Activated CD4-positive, alpha-beta T cell treated with anti-CD3 and anti-CD28 coated beads, Interleukin-2, amount 50 U/mL, for 16 hours (primary cell): ENCODE data around the gene SPIRE1.

Source experiments
- DNase-seq: peaks from one replicate; pipeline ENCODE4 v3.0.0-alpha.2; 2020

Gene SPIRE1

DNA sequence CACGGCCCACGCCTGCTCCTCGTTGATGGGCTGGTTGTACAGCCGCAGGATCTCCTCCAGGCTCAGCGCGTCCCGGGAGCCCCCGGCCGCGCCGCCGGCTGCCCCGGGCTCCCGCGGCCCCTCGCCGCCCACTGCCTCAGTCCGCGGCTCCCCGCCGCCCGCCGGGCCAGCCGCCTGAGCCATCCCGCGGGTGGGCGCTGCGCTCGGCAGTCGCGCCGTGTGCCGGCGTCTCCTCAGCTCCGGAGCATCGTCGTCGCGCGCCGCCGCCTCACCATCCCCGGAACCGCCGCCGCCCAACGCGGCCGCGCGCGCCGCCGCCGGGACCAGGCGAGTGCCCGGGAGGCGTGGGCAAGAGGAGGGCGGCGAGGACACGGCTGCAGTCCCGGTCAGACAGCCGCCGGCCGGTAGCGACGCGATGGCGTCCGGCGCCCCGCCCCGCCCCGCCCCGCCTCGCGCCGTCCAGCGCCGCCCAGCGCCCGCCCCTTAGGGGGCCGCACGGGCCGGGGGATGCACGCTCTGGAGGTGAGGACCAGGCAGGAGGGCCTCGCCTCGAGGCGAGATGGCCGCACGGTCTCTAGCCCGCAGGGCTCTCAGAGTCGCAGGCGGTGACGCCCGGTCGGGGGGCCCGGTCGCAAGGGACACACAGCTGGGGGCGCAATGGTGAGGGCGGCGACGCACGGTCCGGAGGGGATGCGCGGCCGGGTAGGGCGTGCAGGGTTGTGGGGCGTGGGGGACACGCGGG, at the start of gene SPIRE1:
Gene SPIRE1, minus strand, starts transcription at position 424 of the 742 bp plus-strand sequence. Its CDS starts 241 bp downstream, at position 183.
- peak; percentile 38 for DNase-seq

DNA sequence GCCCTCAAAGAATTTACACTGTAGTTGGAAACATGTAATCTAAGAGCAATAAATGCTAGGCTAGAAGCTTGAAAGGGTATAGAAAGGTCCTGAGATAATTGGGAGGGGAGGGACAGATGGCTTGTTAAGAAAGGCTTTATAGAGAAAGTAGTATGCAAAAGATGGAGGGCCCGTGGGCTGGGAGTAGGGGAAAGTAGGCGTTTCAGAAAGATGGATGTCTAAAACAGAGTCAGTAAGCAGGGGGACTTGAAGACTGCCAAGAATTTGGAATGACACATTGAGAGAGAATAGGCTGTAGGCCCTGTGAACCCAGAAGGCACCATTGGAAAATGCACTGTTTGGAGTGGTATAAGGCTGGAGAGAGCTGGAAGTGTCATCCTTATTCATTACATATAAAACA, 45.8 kb upstream of the SPIRE1 start:
- DNase-seq, result no peak

DNA sequence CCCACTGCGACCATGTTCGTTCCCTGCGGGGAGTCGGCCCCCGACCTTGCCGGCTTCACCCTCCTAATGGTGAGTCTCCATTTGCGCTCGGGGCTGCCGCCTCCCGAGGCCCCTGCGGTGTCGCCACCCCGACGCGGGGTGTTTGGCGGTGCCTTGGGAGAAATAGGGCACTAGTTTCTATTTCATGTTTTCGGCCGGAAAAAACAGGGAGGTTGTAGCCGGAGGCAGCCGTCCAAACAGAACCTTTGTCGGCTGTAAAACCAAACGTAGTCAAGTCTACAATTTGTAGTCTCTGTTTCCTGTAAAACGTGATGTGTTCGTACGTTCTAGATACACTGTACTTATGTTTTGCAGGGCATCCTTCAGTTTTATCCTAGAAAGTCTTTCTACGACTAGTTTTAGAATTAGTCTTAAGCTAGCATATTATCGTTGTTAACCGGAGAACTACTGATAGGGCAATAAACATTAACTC, 45.2 kb upstream of the SPIRE1 start:
- DNase-seq, result no peak

DNA sequence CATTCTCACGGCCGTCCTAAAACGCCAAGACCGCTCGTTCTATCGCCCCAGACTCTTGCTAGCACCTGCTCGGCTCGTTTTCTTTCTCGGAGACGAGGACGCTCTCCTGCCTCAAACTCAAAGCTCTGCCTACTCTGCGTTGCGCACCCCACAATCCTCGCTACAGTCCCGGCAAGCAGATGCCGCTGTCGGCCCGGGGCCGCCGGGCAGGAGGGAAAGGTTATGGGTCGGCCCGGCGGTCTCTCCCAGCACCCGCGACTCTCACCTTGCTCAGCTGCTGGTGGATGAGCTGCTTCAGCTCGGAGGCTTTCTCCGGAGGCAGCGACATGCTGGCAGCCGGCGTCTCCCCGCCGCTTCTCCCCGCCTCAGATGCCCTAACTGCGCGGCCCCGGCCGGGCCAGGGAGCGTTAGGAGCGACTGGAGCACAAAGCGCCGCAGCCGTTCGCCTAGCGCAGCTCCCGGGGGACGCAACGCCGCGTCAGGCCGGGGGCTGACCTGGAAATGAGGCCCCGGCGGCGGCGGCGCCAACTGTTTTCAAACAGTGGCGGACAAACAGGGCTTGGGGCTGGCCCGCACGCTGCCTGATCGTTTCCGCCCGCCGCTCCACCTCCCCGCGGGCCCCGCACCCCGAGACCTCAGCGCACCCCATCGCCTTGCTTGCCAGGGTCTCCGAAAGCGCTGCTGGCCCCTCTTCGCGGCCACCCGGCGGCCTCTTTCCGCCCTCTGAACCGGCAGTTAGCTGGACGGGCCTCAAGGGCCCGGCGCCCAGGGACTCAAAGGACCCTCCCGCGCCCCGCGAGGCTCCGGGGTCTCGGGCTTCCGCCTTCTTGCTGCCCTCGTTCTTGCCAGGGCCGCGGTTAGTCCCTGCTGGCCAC, 44.6 kb upstream of the SPIRE1 start, which contains the start of the genes CEP76 and PSMG2:
Gene CEP76, minus strand, starts transcription at position 503 of the 875 bp plus-strand sequence. Its CDS starts 175 bp downstream, at position 328.
Gene PSMG2, plus strand, starts transcription at position 822 of the 875 bp plus-strand sequence. CDS start 66 bp downstream, outside the sequence.
- DNase-seq, result peak; percentile 89

DNA sequence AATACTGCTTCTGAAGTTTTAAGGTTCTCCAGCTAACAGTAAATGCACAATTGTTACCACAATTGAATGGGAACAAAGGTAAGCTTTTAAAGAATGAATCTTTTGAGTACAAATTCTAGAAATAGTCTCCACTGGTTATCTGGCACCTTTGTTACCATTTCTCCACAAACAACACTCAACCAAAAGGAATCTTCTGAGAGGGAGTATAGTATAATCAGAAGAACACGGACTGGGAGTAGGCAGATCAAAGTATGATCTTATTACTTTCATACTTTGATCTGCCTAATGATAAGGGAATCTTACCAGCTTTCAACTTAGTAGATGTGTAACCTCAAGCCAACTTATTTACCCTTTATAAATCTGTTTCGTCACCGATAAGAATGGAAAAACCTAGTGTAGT, 43.3 kb upstream of the SPIRE1 start:
- no peak for DNase-seq

DNA sequence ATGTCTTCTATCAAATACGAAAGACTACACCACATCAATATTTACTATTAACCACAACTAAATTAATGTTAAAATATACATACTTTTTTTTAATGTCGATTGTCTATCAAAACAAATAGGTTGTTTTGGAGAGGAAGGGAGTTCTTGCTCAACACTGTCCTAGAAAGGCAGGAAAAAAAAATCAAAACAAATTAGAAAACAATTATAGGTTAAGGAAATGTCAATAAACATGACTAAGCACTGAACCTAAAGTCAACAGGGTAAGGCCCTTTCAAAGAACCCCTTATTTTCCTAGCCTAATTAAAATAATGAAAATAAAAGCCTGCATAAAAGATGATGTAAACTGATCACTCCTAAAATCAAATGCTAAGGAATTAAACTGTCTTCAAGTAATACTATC, 41.8 kb upstream of the SPIRE1 start:
- no peak for DNase-seq

DNA sequence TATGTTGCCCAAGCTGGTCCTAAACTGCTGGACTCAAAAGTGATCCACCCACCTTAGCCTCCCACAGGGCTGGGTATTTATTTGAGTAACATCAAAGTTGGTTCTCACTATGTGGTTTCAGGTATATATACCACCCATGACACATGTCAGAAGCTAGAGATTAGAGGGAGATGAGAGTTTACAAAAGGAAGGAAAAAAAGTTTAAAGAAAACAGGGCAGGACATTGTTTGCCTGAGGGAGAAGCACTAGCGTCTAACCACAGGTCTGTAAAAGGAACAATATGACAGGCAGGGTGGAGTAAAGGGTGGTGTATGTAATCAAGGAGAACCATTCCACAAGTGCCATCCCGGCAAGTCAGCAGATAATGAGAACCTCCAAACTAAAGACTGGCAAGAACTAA, 36.1 kb upstream of the SPIRE1 start:
- DNase-seq, result peak; percentile 40

DNA sequence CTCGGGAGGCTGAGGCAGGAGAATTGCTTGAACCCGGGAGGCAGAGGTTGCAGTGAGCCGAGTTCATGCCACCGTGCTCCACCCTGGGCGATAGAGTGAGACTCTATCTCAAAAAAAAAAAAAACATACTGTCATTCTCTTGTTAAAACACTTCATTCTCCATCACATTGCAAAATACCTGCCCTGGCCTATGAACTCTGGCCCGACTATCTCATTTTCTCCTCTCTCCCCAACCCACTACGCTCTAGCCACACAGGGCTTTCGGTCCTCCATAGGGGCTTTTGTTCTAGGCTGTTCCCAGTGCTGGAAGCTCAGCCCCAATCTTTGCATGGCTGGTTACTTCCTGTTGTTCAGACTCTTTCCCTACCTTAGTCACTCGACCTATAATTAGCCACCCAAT, 34.3 kb upstream of the SPIRE1 start:
- no peak for DNase-seq

DNA sequence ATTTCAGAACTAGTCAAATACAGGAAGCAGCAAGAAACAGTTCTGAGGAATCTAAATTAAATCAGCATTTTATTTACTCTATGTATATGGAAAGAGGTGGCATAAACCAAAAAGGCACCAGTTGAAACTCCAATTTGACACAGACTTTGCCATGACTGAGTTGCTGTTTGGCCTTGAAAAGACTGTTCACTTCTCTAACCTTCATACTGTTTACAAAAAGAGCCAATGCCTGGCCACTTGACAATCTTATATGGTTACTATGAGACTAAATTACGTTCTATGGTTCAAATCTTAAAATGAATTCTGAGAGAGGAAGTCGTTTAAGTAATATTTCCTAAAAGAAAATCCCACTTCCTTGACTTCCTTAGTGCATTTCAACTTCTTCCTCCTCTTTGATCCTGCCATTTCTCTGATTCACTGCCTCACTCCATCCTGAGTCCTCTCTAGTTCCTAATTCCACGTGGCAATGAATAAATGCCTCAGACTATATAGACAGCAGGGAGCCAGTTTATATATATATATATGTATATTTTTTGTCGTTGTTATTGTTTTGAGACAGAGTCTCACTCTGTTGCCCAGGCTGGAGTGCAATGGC, 31.4 kb upstream of the SPIRE1 start:
- DNase-seq, result no peak

DNA sequence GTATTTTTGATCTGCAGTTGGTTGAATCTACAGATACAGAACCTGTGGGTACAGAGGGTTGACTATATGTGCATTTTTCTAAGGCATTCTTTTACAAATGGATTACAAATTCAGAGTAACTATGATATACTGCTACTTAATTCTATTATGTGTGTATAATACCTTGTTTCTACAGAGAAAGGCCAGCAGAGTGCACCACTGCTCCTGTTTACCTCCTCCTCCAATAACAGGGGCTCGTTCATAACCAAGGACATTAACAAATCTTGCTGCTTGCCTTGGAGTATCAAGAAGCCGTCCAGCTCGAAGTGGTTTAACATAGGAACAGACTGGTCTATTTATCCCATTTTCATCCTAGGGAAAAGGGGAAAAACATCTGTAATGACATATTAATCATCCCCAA, 28.2 kb upstream of the SPIRE1 start:
- no peak for DNase-seq

DNA sequence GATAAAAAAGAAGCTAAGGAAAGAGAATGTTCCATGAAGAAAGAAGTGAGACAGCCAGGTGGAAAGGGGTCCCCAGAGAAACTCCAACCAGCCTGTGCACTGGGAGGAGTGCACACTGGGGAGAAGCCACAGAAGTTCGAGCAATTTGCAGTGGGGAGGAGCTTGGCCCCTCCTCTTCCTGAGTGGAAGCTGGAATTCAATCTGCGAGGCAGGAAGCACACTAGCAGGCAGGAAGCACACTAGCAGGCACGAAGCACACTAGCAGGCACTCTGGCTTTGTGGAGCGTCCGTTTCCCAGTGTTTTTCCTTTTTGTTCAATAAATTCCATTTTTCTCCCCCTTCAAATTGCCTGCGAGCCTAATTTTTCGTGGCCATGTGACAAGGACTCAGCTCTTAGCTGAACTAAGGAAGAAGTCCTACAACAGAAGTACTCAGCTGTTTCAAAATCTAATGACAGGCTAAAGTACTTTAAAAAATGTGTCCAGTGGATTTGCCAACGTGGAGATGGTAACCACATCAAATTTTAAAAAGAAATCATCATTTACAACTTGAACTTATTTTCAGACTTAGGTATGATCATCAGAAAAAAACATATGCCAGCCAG, 21.4 kb upstream of the SPIRE1 start:
- DNase-seq, result no peak

DNA sequence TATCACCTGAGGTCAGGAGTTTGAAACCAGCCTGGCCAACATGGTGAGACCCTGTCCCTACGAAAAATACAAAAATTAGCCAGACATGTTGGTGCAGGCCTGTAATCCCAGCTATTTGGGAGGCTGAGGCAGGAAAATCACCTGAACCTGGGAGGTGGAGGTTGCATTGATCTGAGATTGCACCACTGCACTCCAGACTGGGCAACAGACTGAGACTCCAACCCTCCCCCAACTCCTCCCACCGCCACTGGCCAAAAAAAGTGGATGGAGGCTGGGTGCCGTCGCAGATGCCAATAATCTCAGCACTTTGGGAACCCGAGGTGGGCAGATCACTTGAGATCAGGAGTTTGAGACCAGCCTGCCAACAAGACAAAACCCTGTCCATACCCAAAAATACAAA, 10.1 kb upstream of the SPIRE1 start:
- DNase-seq, result no peak

DNA sequence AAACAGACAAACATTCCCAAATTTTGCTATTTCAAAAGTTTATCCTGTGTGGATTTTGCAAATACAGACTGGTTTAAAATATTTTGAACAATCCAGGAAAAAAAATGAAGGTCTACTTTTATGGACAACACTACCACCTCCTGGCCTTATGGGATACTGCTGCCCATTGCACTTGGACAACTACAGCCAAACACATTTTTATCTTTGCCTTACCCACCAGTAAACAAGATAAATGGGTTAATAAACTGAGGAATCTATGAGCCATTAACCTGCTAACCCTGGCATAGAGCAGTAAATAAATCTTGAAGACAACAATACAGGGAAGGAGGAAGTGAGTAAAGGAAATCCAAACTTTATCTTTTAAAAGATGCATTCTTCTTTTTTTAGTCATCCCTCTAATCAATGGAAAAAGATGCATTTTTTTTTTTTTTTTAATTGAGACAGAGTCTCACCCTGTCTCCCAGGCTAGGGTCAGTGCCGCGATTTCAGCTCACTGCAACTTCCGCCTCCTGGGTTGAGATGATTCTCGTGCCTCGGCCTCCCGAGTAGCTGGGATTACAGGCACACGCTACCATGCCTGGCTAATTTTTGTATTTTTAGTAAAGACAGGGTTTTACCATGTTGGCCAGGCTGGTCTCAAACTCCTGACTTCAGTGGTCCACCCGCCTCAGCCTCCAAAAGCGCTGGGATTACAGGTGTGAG, 2.1 kb upstream of the SPIRE1 start:
- DNase-seq, result peak; percentile 52

DNA sequence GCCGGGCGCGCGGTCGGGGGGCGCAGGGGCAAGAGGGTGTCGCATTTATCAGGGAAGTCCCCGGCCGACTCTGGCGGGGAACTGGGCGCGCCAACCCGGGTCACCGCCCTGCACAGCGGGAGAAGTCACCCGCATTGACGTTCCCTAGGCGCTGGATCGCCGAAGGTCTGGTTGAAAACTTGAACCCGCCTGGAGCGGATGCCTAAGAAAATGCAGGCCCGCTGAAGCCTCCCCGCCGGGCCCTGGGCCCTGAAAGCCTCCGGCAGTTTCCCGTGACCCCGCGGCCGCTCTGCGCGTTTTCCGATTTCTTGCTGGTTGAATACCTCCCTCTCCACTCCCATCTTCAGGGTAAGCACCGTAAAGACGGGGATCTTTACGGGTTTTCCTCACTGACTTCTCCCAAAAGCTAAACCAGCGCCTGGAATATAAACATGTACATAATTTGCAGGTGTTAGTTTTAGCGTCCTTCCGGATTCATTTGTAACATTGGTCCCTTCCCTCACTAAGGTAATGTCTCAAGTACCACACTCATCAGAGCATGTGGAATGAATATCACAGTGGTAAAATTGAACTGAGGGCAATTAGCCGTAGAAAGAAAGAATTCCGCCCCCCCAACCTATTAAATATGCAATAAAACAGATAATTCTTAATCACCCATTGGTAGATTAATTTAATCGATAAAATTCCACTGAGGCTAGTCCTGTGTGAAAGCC, 675 bp upstream of the SPIRE1 start:
- DNase-seq, result peak; percentile 6

DNA sequence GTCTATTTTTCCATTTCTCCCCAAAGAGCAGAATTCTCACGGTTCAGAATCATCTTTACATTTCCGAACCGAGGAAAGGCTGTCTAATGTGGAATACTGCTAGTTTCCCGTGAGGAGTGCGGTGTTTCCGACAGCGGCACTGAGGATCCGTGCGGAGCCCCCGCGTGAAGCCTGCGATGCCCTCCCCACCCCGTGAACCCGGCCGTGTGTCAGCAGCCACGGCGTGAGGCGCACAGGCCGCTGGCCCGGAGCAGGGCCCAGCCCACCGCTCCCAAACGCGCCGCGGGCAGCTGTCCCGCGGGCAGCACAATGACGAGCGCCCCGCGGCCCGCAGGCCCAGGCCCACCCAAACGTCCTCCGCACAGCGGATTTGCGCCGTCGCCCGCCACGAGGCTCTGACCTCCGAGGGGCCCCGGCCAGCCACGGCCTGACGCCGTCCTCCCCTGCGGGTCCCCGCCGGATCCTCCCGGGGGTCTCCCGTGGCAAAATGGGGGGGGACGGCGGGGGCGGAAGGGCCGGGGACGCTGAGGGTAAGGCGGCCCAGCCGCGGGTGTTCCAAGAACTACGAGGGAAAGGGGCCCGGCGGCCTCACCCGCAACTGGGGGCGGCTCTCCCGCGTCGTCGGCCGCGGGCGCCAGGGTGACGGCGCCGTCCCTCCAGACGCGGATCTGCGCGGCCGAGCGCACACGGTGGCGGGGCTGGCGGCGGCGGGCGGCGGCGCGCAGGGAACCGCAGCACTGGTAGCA, 796 bp downstream of the SPIRE1 start:
- peak; percentile 16 for DNase-seq

DNA sequence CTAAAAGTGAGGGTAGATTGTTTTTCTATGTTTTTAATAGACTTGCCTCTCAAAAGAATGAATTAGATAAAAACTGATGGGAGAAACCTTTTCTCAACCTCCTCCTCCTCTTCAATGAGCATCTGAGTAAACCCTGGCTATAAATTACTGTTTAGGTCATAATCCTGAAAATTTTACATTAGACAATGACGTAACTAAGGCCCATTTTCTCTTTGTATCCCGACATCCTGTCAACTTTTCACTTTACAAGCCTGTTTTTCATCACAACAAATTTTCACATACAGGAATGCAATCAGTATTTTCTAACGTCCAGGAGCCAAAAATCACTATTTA, 1.3 kb downstream of the SPIRE1 start:
- DNase-seq, result no peak

DNA sequence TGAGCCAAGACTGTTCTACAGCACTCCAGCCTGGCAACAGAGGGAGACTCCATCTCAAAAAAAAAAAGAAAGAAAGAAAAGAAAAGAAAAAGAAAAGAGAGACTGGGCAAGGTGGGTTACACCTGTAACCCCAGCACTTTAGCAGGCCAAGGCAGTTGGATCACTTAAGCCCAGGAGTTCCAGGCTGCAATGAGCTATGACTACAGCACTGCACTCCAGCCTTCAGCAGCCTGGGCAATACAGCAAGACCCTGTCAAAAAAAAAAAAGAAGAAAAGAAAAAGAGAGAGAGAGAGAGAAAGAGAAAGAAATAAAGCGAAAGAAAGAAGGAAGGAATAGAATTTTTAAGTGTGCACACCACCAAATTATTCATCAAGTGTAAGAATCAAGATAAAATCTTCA, 2.9 kb downstream of the SPIRE1 start:
- no peak for DNase-seq

DNA sequence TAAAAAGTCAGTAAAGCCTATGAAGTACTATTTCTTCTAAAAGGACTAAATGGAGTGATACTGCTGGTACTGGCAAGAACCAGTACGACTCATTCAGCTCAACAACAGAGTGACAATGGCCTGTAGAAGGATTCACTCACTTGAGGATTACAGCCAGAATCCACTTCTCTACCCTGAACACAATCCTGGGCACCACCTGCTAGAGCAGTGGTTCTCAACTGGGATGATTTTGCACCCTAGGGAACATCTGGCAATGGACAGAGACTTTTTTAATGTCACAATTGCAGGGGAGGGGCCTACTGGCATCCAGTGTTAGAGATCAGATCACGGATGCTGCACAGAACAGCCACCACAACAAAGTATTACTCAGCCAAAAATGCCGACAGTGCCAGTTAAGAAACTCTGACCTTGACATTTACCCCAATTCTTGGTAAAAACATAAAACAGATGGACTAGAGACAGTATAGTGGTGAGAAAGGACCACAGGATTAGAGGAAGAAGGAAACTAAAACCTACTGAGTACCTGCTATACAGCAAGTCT, 5.0 kb downstream of the SPIRE1 start:
- peak; percentile 55 for DNase-seq

DNA sequence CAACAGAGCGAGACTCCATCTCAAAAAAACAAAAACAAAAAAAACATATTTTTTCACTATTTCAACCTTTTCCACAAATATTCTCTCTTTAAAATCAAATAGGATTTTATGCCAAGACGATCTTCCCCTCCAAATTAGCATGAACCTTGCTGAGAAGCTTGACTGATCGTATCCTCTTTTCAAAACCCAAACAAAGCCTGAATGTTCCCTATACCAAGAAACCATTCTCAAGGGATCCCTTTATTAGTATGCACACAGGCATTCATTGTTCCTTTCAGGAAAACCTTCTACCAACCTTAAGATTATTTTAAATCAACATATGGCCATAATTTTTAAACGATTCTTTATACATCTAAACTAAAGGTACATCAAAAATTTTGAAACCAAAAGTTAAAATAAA, 6.3 kb downstream of the SPIRE1 start:
- no peak for DNase-seq

DNA sequence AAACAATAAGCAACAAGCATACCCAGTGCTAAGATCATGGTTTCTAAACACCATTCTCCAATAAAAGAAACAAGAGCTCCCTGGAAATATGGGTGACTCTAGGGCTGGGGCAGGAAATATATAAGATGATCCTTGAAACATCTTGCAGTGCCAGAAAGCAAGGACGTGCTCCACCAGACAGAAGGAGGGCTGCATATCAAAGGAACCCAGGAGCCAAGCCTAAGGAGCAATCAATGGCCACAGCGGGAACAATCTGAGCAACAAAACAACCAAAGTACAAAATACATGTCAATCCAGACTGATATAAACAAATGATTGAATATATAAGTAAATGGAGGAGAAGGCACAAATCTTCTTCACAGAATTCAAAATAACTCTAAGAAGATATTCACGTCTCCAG, 10.1 kb downstream of the SPIRE1 start:
- DNase-seq, result no peak

DNA sequence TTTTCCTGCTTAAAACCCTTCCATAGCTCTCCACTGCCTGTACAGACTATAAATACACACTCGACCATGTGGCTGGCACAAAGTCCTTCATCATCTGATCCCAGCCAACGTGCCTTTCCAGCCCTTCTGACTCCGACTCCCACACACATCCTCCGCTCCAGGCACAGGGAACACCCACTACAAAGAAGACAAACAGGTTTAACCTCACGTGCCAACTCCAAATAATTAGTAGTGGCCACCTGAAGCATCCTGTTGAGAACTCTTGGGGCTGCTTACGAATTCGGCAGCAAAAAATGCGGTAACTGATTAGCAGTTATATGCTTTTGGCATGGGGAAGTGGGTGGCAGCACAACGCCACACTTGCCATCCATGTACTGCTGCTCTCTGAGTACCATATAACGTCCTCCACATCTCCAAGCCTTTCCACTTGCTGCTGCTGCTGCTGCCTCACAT, 12.1 kb downstream of the SPIRE1 start:
- DNase-seq, result no peak
